Suprapubic skin (tissue), 4 donors: ENCODE data around the gene LOXL3. TPM values are rescaled to one million over a fixed set of nuclear protein-coding genes. Genes with fewer than 3 reads are reported as not detected.
A peak's percentile ranks its signal among the peaks of the same experiment; 100 is the strongest.

Experiments
- DNase-seq, 2 donors: peaks; one replicate each; pipeline ENCODE4 v3.0.0-alpha.2; 2019; ENCODE audit warnings: low spot score in 2 of 2
- H3K27ac ChIP-seq: fragments of 200-600 bp; sonication (generic); one replicate; pipeline ENCODE4 v1.5.1; 2019
- H3K27me3 ChIP-seq: fragments of 200-600 bp; sonication (generic); one replicate; pipeline ENCODE4 v1.5.1; 2019
- H3K36me3 ChIP-seq: fragments of 200-600 bp; sonication (generic); one replicate; pipeline ENCODE4 v1.5.1; 2019
- H3K4me1 ChIP-seq: fragments of 200-600 bp; sonication (generic); one replicate; pipeline ENCODE4 v1.5.1; 2019
- H3K4me3 ChIP-seq: fragments of 200-600 bp; sonication (generic); one replicate; pipeline ENCODE4 v1.5.1; 2019; ENCODE audit warnings: mild to moderate bottlenecking
- H3K9me3 ChIP-seq: fragments of 200-600 bp; sonication (generic); one replicate; pipeline ENCODE4 v1.5.1; 2019
- EP300 ChIP-seq: sonication (generic); formaldehyde crosslinking; IDR thresholded peaks from one replicate; pipeline ENCODE4 v1.6.1; 2017; ENCODE audit warnings: antibody characterized with exemption
- POLR2A ChIP-seq, 2 donors: fragments of 450-650 bp; IDR thresholded peaks; one replicate each; pipeline ENCODE4 v1.6.1; 2017; ENCODE audit warnings: antibody characterized with exemption in 2 of 2, mild to moderate bottlenecking in 2 of 2, moderate library complexity in 2 of 2
- POLR2AphosphoS5 ChIP-seq, 3 donors: sonication (generic); formaldehyde crosslinking; IDR thresholded peaks; one replicate each; pipeline ENCODE4 v1.6.1; 2017; ENCODE audit warnings: antibody characterized with exemption in 3 of 3
- whole genome bisulfite sequencing: methylation state at CpG from one replicate; pipeline ENCODE4 v1.1.5; 2018; 5-methylcytosine and 5-hydroxymethylcytosine counted together
- total RNA-seq, 4 donors: library from RNA; depleted of rRNA; stranded (reverse); fragments of >200 nt; gene quantifications; one replicate each; pipeline ENCODE4 v1.1.0, GENCODE V29; 2016
- TF ChIP-seq, protein P1 (sequence below), 2 donors: fragments of 200-600 bp in 1 of 2; fragments of 450-650 bp in 1 of 2; sonication (generic) in 1 of 2; IDR thresholded peaks; one replicate each; pipeline ENCODE4 v1.5.1; 2016 to 2019; ENCODE audit warnings: antibody characterized with exemption in 2 of 2, mild to moderate bottlenecking in 1 of 2, moderate library complexity in 1 of 2

LOXL3 gene
- total RNA-seq, 4 donors from 2014 or later = 0.23 to 3.8 (median 1.5) TPM

DNA sequence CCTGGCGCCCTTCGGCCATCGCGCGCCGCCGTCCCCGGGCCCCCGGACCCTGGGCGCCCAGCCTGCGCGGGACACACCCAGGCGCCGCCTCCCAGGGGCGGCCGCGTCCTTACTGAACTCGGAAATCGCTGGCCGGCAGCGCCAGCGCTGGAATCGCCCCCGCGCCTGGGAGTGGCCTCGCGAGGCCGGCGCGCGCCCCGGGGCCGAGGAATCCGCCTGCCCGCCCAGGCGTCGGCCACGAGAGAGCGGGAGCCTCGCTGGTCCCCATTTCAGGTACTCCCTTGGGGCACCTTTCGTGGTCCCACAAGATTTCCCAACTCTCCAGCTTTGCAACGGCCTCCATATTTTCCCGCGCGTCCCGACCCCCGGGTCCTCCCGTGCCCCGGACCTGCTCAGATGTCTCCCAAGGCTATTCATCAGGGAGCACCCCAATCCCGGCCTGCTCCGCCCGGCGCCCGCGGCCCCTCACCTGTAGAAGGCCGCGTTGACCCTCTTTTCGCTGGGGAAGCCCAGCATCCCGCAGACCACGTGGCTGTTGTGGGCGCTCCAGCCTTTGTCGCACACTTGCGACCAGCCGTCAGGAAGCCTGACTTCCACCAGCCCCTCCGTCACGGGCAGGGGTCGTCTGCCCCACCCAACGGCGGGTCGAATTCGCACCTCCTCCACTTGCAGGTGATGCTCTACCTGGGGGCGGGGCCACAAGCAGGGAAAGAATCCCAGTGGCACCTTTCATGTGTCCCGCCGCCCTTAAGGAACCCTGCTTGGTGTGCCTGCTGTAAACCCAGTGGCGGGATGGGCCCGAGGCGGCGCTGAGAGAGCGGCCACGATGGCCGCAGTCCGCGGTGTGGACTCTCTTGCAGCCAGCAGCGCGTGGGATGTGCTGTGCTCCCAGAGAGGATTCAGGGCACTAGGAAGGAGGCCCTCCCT, 4.6 kb downstream of the LOXL3 start:
- Histone ChIP-seq H3K27me3 (peaks cover 6% of the 10 kb centered on the region), H3K4me3 (peak overlapping the region; percentile 67), H3K9me3 (no peaks in the 10 kb centered on the region), H3K4me1 (peaks cover 25% of the 10 kb centered on the region), H3K27ac (peak overlapping the region; percentile 69), H3K36me3 (no peaks in the 10 kb centered on the region)
- no peak for DNase-seq
- 10% methylated on average over 31 of the region's 85 CpGs for WGBS
- TF ChIP-seq, protein P1, sequence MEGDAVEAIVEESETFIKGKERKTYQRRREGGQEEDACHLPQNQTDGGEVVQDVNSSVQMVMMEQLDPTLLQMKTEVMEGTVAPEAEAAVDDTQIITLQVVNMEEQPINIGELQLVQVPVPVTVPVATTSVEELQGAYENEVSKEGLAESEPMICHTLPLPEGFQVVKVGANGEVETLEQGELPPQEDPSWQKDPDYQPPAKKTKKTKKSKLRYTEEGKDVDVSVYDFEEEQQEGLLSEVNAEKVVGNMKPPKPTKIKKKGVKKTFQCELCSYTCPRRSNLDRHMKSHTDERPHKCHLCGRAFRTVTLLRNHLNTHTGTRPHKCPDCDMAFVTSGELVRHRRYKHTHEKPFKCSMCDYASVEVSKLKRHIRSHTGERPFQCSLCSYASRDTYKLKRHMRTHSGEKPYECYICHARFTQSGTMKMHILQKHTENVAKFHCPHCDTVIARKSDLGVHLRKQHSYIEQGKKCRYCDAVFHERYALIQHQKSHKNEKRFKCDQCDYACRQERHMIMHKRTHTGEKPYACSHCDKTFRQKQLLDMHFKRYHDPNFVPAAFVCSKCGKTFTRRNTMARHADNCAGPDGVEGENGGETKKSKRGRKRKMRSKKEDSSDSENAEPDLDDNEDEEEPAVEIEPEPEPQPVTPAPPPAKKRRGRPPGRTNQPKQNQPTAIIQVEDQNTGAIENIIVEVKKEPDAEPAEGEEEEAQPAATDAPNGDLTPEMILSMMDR (IDR thresholded peaks at IDR 0.05) = no peak
- no peak for TF ChIP-seq POLR2AphosphoS5 (IDR thresholded peaks at IDR 0.05)
- TF ChIP-seq POLR2A (IDR thresholded peaks at IDR 0.05) = peak in 1 of 2 donors; percentile 14

DNA sequence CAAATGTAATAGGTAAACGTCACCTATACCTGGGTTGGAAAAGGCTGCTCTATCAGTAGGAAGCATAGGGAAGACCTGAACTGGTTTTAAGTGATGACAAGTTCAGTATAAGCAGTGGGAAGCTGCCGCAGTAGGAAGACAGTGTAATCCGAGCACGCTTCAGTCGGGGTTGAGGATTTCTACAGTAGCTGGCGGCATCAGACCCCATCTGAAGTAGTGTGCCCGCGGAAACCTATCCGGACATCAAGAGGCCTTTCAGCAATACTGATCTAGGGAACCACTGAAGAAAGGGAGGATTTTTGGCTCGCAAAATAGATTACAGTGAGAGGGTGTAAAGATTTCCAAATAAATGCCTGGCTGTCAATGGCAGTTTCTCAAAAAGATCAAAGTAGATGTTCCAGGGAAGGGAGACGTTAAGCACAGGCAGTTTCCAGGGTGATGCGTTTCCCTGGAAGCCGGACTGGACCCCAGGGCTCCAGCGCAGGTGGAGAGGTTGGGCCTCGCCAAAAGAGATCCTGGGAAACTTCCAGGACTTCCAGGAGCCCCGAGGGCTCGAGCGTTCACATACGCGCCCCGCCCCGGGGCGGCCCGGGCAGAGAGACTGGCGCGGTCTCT, 5.3 kb downstream of the LOXL3 start:
- Histone ChIP-seq H3K27ac (peak overlapping the region; percentile 69), H3K4me1 (peaks cover 18% of the 10 kb centered on the region), H3K9me3 (no peaks in the 10 kb centered on the region), H3K36me3 (no peaks in the 10 kb centered on the region), H3K27me3 (peaks cover 5% of the 10 kb centered on the region), H3K4me3 (peak overlapping the region; percentile 67)
- WGBS = 15% methylated on average over 19 of the region's 26 CpGs
- TF ChIP-seq POLR2A (IDR thresholded peaks at IDR 0.05) = no peak
- TF ChIP-seq, protein P1 (IDR thresholded peaks at IDR 0.05) = no peak
- TF ChIP-seq POLR2AphosphoS5 (IDR thresholded peaks at IDR 0.05) = no peak
- TF ChIP-seq EP300 = no peak
- no peak for DNase-seq

DNA sequence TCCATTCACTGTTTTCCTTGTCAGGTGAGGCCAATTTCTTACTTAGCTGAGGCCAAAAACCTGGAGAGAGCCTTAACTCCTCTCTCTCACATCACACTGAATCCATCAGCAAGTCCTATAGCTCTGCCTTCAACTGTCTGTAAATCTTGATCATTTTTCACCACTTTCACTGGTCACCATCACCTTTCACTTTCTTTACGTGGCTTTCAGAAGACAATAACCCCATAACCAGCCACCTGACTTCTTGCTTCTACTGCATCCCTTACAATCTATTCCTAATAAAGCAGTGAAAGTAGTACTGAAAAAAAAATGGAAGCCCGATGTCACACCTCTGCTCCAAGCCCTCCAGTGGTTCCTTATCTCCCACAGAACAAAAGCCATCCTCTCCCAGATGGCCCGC, 7.7 kb downstream of the LOXL3 start:
- H3K9me3 ChIP-seq = no peaks in the 10 kb centered on the region
- 93% methylated on average over 3 of the region's 3 CpGs for WGBS
- peaks cover 16% of the 10 kb centered on the region for H3K4me1 ChIP-seq
- no peak for TF ChIP-seq POLR2A (IDR thresholded peaks at IDR 0.05)
- TF ChIP-seq EP300 = no peak
- no peak for TF ChIP-seq POLR2AphosphoS5 (IDR thresholded peaks at IDR 0.05)
- TF ChIP-seq, protein P1 (IDR thresholded peaks at IDR 0.05) = no peak
- no peak overlapping the region for H3K4me3 ChIP-seq
- H3K27me3 ChIP-seq = peaks cover 5% of the 10 kb centered on the region
- no peak overlapping the region for H3K27ac ChIP-seq
- no peak for DNase-seq
- no peaks in the 10 kb centered on the region for H3K36me3 ChIP-seq

DNA sequence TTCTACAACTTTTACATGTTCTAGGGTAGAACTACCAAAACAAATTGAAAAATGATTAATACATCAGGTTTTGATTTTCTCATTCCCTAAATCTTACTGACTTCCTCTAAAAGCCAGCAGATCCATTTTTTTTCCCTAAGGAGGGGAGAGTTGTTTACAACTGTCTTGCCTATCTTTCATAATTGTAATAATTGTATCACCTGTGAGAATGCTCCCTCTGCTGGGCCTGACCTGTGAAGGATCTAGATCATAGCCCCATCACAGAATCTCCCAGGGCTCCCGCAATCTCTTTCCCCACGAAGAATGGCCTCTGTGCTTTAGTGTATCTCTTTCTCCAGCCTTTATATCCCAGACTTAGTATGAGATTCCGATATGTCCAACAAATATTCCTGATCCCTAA, 9.1 kb downstream of the LOXL3 start:
- TF ChIP-seq POLR2AphosphoS5 (IDR thresholded peaks at IDR 0.05) = no peak
- TF ChIP-seq, protein P1 (IDR thresholded peaks at IDR 0.05) = no peak
- no peak for TF ChIP-seq POLR2A (IDR thresholded peaks at IDR 0.05)
- TF ChIP-seq EP300 = no peak
- no peaks in the 10 kb centered on the region for H3K9me3 ChIP-seq
- H3K27me3 ChIP-seq = peaks cover 5% of the 10 kb centered on the region
- 88% methylated on average over 3 of the region's 3 CpGs for WGBS
- H3K27ac ChIP-seq = no peak overlapping the region
- H3K4me1 ChIP-seq = peaks cover 18% of the 10 kb centered on the region
- no peaks in the 10 kb centered on the region for H3K36me3 ChIP-seq
- no peak overlapping the region for H3K4me3 ChIP-seq
- DNase-seq = no peak

DNA sequence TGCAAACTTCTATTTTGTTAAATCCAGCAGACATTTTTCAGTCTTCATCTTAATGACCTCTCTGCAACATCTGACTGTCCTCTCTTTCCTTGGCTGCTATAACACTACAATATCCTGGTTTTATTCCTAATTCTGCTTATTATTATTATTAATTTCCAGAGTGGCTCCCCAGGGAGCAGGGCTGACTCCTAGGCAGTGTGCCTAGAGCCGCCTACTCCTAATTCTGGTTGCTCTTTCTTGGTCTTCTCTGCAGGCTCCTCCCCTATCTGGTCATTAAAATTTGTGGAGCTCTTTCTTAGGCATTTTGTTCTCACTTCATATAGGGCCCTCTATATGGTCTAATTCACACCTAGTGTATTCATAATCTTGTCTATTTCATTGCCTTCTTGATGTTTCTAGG, 10.8 kb downstream of the LOXL3 start:
- Histone ChIP-seq H3K4me1 (peaks cover 2% of the 10 kb centered on the region), H3K9me3 (no peaks in the 10 kb centered on the region), H3K4me3 (no peak overlapping the region), H3K27ac (no peak overlapping the region), H3K27me3 (no peaks in the 10 kb centered on the region), H3K36me3 (no peaks in the 10 kb centered on the region)
- TF ChIP-seq, protein P1 (IDR thresholded peaks at IDR 0.05) = no peak
- TF ChIP-seq EP300 (no peak), POLR2AphosphoS5 (IDR thresholded peaks at IDR 0.05) (no peak), POLR2A (IDR thresholded peaks at IDR 0.05) (no peak)
- WGBS = 81% methylated on average over 1 of the region's 1 CpG
- DNase-seq = no peak
